ENCODE results near the gene CABP5. TPM values are rescaled to one million over a fixed set of nuclear protein-coding genes. Genes with fewer than 3 reads are reported as not detected.

Gene CABP5
- total and polyA plus RNA-seq, 11 donors, result not detected

- H3K4me3 ChIP-seq, result no peak within 1 kb of the TSS
- DNase-seq (no peak), ATAC-seq (no peak)
- H3K9me3 ChIP-seq, result no peaks in the 10 kb centered on the region
- H3K36me3 ChIP-seq, result no peaks in the 10 kb centered on the region
- peaks cover 0 to 42% (median 3%) of the 10 kb centered on the region in 9 donors for H3K27me3 ChIP-seq
- intact Hi-C loops (cut with DNase I), result no loop called here
- 54 to 62% (median 57%) methylated on average over 2 of the region's 2 CpGs for WGBS, 4 donors
- TF ChIP-seq POLR2A (IDR thresholded peaks at IDR 0.05) (no peak), CTCF (IDR thresholded peaks at IDR 0.05) (no peak)
- no peaks in the 10 kb centered on the region for H3K4me1 ChIP-seq
- H3K27ac ChIP-seq, result no peak within 1 kb of the TSS
Measured at GRCh38 chr19:47992070-47992469, 51.8 kb downstream of the CABP5 start, which contains the start of gene BSPH1. Gene BSPH1 (minus strand): TSS chr19:47992170. CDS start chr19:47992081, 89 bp downstream.

DNA sequence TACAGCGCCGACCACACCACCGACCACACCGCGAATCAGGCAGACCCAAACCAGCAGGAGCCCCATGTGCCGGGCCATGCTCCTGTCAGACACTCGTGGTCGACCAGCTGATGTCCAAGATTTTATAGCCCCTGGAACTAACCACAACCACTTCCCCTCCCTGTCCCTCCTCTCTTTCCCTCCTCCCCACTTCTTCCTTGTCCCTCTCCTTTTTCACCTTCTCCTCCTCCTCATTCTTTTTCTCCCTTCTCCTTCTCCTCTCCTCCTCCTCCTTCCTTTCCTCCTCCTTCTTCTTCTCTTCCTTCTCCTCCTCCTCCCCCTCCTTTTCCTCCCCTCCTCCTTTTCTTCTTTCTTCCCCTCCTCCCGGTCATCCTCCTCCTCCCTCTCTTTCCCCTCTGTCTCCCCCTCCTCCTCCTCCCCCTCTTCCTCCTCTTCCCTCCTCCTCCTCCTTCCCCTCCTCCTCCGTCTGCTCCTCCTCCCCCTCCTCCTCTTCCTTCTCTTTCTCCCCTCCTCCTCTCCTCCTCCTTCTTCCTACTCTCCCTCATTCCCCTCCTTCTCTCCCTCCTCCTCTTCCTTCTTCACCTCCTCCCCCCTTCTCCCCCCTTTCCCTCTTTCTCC is 52.6 kb downstream of the CABP5 start:
- intact Hi-C loops (cut with DNase I), result no loop called here
- no peak for DNase-seq
- WGBS, 4 donors, result 50 to 59% (median 55%) methylated on average over 10 of the region's 10 CpGs
- Histone ChIP-seq H3K4me3 (no peak overlapping the region), H3K27me3 (peaks cover 0 to 46% (median 3%) of the 10 kb centered on the region in 9 donors), H3K27ac (no peak overlapping the region), H3K9me3 (no peaks in the 10 kb centered on the region), H3K4me1 (no peaks in the 10 kb centered on the region), H3K36me3 (no peaks in the 10 kb centered on the region)
- TF ChIP-seq CTCF (IDR thresholded peaks at IDR 0.05) (no peak), POLR2A (IDR thresholded peaks at IDR 0.05) (no peak)
- no peak for ATAC-seq

Other genes starting within 250 kb of the CABP5 start
- gene TPRX1, start 239.5 kb downstream of the CABP5 start, total RNA-seq, result not detected
- gene TPRX1, start 239.5 kb downstream of the CABP5 start, polyA plus RNA-seq, result not detected
- gene CRX, start 222.1 kb downstream of the CABP5 start, total RNA-seq, result not detected
- gene CRX, start 222.1 kb downstream of the CABP5 start, polyA plus RNA-seq, result not detected
- gene TPRX2, start 184.8 kb downstream of the CABP5 start, total RNA-seq, result not detected
- gene TPRX2, start 184.8 kb downstream of the CABP5 start, polyA plus RNA-seq, result not detected
- gene SULT2A1, start 157.8 kb downstream of the CABP5 start, total RNA-seq, result not detected
- not detected for gene SULT2A1, start 157.8 kb downstream of the CABP5 start, polyA plus RNA-seq
- gene BSPH1, start 51.9 kb downstream of the CABP5 start, total RNA-seq, result not detected
- not detected for gene BSPH1, start 51.9 kb downstream of the CABP5 start, polyA plus RNA-seq
- not detected for gene ELSPBP1, start 49.4 kb downstream of the CABP5 start, total RNA-seq
- not detected for gene ELSPBP1, start 49.4 kb downstream of the CABP5 start, polyA plus RNA-seq
- gene PLA2G4C, start 66.7 kb upstream of the CABP5 start, total RNA-seq, result 10 to 100 TPM; 16.6 to 71.5 (median 41.6) TPM
- 10 to 100 TPM; 11.0 to 39.0 TPM for gene PLA2G4C, start 66.7 kb upstream of the CABP5 start, polyA plus RNA-seq
- gene LIG1, start 126.3 kb upstream of the CABP5 start, total RNA-seq, result 10 to 100 TPM in 1 of 9 donors, 1 to 10 TPM in 8; 2.1 to 16.5 (median 3.9) TPM
- 1 to 10 TPM; 4.3 to 4.4 TPM for gene LIG1, start 126.3 kb upstream of the CABP5 start, polyA plus RNA-seq
- 1 to 10 TPM; 2.2 to 7.7 (median 6.2) TPM for gene ZSWIM9, start 126.6 kb upstream of the CABP5 start, total RNA-seq
- 1 to 10 TPM; 5.8 to 7.4 TPM for gene ZSWIM9, start 126.6 kb upstream of the CABP5 start, polyA plus RNA-seq
- gene CARD8, start 211.8 kb upstream of the CABP5 start, total RNA-seq, result 10 to 100 TPM; 18.3 to 49.0 (median 28.8) TPM
- gene CARD8, start 211.8 kb upstream of the CABP5 start, polyA plus RNA-seq, result 10 to 100 TPM; 22.6 to 23.1 TPM
- gene ZNF114, start 226.0 kb upstream of the CABP5 start, total RNA-seq, result 1 to 10 TPM in 1 of 9 donors, under 1 TPM in 6, not detected in 2; 0.16 to 1.5 (median 0.32) TPM
- 1 to 10 TPM in 1 of 2 donors, under 1 TPM in 1; 0.19 to 1.0 TPM for gene ZNF114, start 226.0 kb upstream of the CABP5 start, polyA plus RNA-seq

Data from heart left ventricle (tissue), 16 donors.